Suppressor macrophage (primary cell): ENCODE results near the gene IFI27L2.

ENCODE experiments used
- DNase-seq, 4 experiments: peaks; one replicate each; pipeline ENCODE4 v3.0.0-alpha.2; 2020 to 2022

The IFI27L2 gene

DNA sequence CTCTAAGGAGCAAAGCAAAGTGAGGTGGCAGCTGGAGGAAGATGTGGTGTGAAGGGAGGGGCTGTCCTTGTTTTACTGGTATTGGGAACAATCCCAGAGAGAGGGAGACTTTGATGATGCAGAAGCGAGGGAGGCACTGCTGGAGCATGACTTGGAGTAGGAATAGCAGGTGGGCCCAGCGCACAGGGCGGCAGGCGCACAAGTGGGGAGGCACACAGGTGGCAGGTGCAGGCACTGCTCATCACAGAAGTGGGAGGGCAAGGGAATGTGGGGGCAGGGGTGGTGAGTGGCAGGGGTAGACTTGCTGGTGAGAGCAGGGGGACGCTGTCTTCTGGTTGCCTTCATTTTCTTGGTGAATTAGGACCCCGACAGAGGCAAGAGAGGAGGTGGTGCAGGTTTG, 30.4 kb downstream of the IFI27L2 start:
- no peak for DNase-seq

DNA sequence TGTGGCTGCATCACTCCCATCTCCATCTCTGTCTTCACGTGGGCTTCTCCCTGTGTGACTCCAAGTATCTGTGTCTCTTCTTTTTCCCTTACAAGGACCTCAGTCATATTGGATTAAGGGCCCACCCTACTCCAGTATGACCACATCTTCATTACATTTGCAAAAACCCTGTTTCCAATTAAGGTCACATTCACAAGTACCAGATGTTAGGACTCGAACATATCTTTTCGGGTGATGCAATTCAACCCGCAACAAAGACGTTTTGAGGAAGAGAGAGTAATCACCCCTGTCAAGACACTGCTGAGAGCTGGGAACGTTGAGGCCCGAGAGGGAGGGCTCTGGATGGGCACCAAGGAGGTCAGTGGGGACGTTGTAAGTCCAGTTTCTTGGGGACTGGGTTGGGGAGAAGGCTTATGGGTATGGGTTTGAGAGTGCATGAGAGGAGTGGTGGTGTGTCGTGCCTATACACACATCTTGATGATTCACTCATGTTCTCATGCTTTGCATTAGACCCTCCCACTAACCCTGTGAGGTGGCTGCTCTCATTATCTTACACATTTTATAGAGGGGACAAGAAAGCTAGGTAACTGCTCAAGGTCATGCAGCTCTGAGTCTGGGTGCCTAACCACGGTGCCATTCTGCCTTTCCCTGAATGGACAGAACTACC, 30.9 kb downstream of the IFI27L2 start:
- peak in 1 of 4 experiments; percentile 17 for DNase-seq

- DNase-seq, result no peak
These were observed 32.3 kb downstream of the IFI27L2 start for GRCh38 chr14:94097091-94097490.

DNA sequence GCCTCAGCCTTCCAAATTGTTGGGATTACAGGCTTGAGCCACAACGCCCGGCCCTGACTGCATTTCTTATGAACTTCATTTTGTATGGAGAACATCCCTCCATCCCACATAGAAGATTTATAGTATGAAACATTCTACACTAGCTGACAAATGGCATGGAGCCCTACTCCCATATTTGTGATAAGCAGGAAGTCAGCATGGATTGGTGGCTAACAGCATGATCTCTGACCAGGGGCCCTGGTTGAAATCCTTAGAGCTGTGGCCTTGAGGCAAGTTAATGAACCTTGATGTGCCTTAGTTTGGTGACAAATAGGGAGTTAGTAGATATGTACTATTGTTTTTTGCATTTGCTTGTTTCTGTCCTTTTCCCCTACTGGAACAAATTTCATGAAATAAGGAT, 36.0 kb downstream of the IFI27L2 start:
- no peak for DNase-seq

DNA sequence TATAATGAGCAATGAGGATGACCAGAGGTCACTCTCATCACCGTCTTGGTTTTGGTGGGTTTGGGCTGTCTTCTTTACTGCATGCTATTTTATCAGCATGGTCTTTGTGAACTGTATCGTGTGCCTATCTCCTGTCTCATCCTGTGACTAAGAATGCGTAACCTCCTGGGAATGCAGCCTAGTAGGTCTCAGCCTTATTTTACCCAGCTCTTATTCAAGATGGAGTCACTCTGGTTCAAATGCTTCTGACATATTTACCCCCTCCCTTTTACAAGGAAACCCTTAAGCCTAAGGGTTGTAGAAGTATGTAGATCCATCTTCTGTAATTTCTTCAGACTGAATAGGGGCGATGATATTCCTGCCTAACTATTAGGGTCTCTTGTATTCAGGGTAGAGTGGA, 39.9 kb downstream of the IFI27L2 start:
- DNase-seq, result no peak

DNA sequence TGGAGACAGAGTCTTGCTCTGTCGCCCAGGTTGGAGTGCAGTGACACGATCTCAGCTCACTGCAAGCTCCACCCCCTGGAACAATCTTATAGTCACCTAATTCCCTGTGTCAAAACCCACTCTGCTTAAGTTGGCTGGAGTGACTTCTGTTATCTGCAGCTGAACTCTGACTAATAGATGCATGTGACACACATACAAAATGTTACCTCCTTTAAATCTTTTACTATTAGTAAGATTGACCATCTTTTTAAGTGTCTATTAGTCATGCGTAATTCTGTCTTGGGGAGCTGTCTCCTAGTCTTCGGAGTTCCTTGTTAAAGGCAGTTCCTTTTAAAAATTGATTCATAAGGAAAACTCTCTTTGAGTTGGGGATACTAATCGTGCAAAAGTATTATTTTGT, 40.9 kb downstream of the IFI27L2 start:
- DNase-seq, result peak in 2 of 4 experiments; percentile 11 to 16

- DNase-seq, result no peak
These were observed 41.5 kb downstream of the IFI27L2 start for GRCh38 chr14:94087891-94088290.

GRCh38 chr14:94081386-94081820, 48.0 kb downstream of the IFI27L2 start:
- peak in 2 of 4 experiments; percentile 5 to 19 for DNase-seq

DNA sequence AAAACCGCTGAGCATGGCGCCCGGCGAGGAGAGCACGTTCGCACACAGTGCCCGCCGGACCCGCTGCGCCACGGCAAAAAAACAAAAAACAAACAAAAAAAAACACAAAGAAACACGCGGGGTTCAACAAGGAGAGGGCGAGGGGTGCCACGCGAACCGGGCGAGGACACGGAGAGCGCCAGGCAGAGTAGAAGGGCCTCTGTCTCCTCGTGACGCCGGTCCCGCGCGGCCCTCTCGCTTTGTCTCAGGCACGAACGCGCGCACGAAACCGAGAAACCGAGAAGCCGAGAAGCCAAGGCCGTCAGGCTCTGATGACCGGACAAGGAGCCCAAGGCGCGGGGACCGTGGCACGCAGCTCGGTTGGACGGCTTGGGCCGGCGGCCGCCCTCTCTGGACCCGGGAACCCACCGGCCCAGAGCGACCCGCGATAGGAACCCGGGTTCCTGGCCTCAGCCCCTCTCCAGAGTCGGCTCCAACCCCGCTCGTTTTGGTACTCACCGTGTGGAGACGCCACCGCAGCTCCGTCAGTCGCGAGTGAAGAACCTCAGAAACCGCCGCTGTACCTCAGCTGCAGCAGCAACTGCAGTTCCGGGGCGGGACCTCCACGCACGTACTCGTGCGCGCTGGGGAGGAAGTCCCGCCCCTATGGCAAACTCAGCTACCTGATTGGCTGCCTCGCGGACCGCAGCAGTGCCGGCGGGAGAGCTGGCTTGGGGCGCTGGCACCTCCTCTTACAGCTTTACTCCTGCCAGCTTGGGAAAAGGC, 48.6 kb downstream of the IFI27L2 start, which contains the start of the genes DDX24 and IFI27L1:
Gene DDX24, minus strand, starts transcription at position 582 of the 765 bp plus-strand sequence. CDS start 1,460 bp downstream, outside the sequence.
Gene IFI27L1, plus strand, starts transcription at position 690 of the 765 bp plus-strand sequence. CDS start 15,628 bp downstream, outside the sequence.
- DNase-seq, result peak; percentile 97 to 98 (median 98)

DNA sequence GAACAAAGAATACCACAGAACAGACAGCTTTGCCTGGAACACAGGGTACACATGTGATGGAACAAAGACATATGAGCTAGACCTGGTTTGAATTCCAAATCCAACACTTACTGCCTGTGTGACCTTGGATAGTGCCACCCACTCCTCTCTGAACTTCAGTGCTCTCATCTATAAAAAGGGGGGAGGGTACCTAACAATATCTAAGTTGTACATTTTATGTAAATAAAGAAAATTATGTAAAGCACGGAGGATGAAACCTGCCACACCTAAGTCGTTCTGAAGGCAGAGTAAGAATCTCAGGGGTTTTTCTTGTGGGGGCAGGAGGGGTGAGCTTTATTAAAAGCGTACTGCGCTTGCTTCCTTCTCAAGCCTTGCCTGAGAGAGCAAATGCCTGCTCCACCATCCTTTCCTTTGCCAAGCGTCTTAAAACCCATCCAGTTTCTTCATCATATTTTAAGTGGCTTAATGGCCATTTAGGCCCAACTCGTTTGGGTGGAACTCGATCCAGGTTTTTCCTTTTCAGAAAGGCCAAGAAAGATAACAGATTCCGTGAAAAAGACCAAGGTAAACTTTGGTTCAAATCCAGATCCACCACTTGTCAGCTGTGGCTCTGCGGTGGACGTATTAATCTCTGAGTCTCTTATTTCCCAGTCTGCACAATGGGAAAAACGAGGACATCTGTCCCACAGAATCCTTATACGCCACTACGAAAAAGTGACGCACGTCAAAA, 49.3 kb downstream of the IFI27L2 start:
- DNase-seq, result peak in 2 of 4 experiments; percentile 8 to 15

- no peak for DNase-seq
These were observed 51.6 kb downstream of the IFI27L2 start for GRCh38 chr14:94077823-94078222.
